Brain pericyte (primary cell): ENCODE measurements around the gene HNRNPAB.
"Not testable (repeated sequence)": the region's sequence is repeated elsewhere in the genome, so short reads cannot be mapped to it uniquely, and the experiment has no call there.

Experiments used
- DNase-seq: peaks from one replicate; pipeline ENCODE4 v3.0.0-alpha.2; 2012; ENCODE audit warnings: low read depth, low spot score

HNRNPAB gene

DNA sequence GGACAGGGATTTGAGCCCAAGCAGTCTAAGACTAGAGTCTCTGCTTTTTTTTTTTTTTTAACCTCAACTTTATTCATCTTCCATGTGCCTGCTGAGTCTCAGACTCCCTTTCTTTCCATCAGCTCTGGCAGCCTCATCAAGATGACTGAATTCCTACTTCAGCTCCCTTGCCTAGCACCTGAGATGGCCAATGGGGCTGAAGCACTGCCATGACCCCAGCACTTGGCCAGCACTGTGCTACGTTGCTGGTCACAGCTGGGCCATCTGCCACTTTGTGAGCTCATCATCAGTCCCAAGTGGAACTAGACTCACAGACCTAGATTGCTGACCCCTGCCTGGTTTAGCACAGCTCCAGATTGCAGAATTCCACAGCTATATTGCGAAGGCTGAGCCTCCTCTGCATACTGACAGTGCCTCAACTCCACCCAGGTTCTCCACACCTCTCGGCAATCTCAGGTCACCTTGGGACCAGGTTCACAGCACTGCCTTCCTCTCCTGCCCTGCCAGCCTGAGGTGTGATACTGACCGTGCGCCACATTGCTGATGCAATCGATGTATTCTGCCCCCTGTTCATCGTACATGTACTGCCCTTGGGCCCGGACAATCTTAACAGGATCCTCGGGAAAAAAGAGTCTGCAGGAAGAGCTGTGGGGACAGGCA lies 26.7 kb downstream of the HNRNPAB start:
- no peak for DNase-seq

DNA sequence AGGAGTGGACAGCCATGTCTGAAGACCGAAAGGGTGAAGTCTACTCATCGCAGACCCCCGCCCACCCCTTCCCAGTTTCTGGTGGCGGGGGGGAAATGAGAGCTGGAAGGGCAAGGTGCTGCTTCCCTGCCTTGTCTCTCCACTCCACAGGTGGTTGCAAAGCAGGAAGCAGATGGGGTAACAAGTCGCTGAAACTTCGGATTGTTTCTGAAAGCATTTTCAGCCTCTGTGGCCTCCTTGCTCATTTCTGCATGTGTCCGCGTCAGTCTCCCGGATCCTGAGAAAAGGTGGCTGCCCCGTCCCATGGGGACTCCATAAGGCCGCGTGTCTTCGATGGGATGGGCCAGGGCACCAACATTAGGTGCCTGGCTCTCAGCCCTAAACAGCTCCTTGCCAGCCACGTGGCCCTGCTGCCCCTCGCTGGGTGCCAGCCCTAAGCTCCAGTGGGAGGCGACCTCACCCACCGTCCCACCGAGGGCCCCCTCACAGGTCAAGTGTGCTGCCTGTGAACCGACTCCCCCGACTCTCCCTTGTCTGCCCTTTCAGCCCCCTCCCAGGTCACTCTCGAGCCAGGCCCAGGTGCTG lies 27.3 kb downstream of the HNRNPAB start:
- no peak for DNase-seq

DNA sequence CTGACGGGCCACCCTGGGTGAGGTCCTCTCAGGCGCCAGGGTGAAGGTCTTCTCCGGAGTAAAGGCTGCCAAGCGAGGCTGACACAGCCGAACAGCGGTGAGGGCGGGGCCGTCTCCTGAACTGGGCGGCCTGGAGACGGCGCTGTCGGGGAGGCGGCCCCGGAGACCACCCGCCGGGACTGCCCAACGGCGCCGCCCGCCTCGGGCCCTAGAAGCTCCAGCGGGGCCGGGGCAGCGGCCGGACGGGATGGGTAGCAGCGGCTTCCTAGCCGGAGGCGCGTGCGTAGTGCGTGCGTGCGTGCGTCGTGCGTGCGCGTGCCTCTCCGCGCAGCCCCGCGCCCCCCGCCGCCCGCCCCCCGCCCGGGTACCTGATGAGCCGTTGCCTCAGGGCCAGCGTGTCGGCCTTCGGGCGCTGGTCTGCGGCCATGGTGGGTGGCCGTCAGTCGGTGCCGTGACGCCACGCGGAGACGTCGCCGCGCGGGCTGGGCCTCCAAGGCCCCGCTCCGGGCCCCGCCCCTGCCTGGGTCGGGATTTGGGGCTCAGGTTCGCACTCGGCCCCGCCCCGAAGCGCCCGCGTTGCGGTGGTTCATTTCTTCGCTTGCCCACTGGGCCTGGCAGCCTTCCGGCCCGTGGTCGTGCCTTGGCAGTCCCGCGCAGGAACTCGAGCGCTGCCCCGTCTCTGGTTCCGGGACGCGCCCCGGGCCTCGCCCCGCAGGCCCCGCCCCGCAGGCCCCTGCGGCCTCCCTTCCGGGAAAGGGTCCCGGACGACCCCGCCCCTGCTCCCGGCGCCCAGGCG lies 28.0 kb downstream of the HNRNPAB start, which contains the start of gene PHYKPL:
TSS of gene PHYKPL (minus strand) at position 679 of the 796 bp plus-strand sequence. CDS start at position 427, 252 bp downstream.
- DNase-seq = no peak

DNA sequence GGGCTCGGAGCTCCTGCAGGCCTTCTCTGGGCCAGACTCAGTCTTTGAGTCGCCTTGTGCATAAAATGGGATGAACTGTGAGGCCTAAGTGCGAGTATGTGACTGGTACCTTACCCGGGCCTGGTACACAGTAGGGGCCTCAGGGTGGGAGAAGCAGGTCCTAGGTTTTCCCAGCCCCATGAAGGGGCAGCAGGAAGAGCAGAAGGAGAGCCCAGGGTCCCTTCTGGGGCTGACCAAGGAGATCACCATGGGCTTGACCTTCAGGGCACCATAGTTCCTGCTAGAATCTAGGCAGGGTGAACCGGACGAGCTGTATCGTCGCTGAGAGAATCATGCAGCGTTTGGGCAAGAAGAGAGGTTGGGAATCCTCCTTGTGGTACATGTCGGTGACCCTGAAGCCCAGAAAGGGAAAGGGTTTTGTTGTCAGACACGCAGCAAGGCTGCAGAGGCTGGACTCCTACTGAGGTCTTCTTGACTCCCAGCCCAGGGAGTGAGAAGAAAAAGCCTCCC lies 28.6 kb downstream of the HNRNPAB start:
- DNase-seq = no peak

DNA sequence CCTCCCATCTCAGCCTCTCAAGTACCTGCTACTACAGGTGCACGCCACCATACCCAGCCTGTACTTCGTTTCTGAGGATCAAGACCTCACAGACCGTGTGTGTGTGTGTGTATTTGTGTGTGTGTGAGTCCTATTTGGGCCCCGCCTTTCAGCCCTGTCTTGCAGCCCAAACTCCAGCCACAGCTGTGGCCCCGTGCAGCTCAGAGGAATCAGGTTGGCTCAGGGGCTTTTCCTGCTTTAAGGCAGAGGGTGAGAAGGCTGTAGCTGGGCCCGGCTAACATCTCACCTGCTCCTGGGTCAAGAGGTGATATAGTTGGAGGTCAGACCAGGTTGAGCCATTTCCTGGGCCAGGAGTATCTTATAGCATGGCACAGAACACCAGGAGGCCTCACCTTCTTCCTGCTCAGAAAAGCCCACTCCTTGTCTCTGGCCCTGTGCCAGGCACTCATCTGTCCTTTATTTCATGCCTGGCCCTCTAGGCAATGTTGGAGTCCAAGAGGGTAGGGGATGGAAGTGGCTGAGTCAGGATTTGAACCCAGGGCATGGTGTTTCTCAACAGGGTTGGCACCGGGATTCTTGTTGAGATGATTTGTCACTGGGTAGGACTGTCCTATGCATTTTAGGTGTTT lies 29.9 kb downstream of the HNRNPAB start:
- no peak for DNase-seq

DNA sequence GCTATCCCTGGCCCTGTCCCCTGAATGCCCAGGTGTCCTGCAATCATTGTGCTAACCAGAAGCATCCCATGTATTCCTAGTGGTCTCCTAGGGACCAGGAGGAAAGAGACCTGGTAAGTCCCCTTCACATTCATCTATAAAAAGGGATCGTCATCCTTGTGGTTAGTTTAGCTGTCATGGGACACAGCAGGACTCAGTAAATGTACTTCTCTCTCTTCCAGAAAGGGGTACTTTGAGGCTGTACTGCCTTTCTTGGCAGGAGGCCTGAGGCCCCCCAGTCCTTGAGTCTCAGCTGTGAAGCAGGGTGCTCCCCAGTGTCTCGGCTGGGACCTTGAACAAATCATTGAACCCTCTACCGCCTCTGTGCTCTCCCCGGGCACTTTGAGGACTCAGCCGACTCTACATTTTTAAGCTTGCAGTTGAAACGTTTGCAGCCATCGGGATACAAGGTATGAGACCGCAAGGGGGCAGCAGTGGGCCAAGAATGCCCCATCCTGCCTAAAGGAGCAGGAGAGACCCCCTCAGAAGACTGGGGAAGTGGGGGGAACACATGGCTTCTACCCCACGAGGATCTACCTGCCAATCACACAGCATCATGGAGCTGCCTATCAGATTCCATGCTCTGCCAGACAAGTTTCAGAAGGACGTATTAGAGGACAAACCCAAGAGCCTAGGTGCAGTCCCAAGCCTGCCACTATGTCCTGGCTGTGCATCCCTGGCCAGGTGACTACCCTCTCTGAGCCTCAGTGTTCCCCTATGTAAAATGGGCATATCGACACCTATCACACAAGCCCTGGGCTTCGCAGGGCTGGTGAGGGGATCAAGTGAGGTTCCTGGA lies 30.6 kb downstream of the HNRNPAB start:
- no peak for DNase-seq

DNA sequence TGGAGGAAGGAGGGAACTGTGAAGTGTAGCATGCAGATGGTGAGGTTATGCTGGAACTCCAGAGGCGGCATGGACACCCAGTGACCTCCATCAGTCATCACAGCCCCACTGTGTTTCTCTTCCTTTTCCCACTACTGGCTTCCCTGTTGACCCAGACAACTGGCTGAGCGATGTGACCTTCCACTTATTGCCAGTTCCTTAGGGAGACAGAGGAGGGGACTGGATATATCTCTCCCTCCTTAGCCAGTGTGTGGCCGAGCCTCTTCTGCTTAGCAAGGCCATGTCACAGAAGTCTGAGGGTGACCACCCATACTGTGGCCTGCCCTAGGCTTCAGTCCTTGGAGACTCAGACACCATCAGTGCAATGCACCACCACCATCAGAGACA lies 31.2 kb downstream of the HNRNPAB start:
- no peak for DNase-seq

DNA sequence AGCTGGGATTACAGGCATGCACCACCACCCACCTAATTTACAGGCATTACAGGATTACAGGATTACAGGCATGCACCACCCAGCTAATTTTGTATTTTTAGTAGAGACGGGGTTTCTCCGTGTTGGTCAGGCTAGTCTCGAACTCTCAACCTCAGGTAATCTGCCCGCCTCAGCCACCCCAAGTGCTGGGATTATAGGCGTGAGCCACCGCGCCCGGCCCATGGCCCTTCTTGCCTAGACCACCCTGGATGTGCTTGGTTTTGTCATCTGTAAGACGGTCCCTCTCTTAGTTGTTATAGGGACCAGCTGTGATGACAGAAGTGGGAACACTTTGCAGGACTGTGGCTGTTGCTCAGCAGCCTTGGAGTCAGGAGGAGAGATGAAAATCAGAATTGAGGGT lies 31.8 kb downstream of the HNRNPAB start:
- no peak for DNase-seq

DNA sequence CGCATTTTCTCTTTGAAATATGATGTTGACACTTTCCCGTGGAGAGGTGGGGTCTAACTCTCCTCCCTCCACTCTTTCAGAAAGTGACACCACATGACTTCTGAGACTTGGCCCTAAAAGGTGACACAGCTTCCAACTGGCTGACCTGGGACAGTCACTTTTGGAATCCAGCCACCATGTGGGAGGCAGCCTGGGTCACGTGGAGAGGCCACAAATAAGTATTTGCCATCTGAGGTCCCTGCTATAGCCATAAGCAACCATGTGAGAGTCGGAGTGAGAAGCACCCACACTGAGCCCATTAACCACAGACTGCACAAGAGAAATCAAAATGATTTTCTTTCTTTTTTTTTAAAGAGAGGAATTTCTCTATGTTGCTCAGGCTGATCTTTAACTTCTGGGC lies 32.3 kb downstream of the HNRNPAB start:
- no peak for DNase-seq

DNA sequence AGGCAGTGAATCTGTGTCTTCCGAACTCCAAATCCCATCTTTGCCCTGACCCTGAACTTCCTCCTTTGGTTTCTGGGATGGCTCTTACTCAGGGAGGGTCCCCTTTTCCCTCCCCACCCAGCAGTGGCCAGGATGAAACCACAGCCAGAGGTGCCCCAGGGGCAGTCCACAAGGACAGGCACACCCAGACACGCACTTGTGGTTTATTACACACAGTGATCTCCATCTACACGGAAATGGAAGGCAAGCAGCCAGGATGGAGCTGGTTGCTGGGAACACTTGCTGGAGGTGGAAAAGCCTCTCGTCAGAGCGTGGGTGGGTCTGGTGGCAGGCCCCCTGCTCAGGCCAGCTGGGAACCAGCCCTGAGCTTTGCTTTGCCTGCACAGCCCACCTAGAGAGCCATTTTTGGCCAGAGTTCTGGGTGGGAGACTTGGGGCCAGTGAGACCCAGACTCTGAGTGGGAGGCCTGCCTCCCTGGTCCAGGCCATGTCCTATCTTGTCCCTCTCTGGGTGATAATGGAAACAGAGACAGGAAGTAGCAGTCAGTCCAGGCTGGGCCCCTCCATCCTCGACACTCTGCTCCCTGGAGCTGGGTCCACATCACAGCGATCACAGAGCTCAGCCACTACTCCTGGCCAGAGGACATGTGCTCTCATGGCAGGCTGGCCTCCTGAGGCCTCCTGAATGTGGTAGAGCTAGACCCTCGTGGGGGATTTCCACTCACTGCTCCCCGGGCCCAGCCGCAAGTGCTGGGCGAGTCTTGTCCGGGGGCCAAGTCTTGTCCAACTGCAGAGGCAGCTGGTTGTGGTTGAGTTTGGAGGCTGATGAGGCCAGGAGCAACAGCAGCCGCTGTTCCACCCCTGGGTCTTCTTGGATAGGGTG lies 33.3 kb downstream of the HNRNPAB start:
- DNase-seq = no peak

DNA sequence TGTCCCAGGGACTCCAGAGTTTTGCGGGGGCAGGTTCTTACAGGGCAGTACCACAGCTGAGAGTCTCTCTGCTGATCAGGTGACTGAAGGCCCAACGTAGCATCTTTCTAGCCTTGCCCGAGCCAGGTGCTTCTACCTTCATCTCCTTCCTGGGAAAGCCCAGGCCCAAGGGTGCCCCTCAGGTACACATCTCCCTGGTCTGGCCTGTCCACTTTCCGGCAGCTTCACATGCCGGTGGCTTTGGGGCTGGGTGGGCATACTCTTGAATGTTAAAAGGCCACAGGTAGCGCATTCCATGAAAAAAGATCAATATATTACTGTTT lies 33.9 kb downstream of the HNRNPAB start:
- no peak for DNase-seq

DNA sequence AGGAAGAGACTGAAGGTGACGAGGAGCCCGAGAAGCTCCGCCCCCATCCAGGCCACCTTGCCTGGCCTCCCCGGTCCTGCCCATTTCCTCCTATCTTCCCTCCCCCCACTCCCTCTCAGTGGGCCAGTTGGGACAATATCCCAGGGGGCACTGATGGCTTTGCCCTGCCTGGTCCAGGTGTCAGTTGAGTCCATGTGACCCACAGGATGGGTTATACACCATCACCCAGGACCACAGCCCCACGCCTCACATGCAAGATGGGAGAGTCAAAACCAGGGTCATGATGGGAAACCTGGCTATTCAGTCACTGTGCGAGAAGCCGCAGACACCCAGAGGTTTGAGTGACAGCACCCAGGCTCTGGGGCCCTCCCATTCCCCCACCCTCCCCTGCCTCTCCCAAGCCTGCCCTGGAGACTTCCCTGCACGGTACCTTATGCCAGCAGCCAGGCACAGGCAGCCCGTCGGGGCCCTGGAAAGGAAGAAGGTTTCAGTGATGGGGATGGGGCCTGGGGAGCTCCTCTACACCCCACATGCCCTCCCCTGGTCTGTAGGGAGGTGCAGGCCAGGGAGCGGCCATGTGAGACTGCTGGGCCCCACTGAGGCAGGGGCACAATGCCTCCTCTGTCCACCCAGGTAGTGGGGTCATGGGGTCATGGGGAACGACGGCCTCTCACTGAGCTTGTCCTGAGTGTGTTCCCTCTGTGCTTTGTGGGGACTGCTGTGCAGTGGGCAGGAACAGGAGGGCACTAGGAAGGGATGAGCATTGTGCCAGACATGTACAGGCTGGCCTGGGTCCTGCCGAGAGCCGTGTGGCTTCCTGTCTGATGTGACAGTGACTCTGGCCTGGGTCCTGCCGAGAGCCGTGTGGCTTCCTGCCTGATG lies 34.6 kb downstream of the HNRNPAB start:
- no peak for DNase-seq

DNA sequence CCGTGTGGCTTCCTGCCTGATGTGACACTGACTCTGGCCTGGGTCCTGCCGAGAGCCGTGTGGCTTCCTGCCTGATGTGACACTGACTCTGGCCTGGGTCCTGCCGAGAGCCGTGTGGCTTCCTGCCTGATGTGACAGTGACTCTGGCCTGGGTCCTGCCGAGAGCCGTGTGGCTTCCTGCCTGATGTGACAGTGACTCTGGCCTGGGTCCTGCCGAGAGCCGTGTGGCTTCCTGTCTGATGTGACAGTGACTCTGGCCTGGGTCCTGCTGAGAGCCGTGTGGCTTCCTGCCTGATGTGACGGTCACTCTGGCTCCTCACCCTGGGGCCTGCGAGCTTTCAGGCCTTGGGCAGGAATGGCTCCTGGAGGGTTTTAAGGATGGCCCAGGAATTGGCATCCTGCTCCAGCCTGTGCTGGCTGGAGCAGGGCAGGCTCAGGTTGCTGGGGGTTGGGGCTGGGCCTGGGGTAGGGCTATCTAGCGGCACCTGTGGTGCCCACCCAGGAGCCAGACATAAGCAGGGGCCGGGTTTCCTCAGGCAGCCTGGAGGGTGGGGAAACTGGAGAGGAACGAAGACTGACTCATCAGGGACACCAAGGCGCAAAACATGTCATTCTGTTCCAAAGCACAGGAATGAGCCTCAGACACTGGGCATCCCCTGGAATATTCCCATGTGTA lies 35.4 kb downstream of the HNRNPAB start:
- DNase-seq = not testable (repeated sequence)

DNA sequence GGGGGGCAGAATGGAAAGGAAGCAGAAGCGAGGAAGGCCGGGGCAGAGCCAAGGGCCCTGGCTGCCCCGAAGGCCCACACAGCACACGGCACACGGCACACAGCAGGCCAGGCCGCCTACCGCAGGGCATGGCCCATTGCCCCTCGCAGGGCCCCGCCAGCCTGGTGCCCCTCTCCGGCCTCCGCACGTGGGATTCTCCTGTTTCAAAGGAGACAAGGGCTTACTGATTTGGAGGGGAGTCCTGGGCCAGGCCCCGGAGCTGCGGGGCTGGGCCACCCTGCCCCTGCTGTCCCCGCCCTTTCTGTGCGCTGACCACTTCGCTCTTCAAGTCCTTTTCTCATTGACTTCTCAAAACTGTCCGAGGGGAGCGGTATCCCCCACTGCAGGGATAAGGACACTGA lies 36.0 kb downstream of the HNRNPAB start:
- no peak for DNase-seq

DNA sequence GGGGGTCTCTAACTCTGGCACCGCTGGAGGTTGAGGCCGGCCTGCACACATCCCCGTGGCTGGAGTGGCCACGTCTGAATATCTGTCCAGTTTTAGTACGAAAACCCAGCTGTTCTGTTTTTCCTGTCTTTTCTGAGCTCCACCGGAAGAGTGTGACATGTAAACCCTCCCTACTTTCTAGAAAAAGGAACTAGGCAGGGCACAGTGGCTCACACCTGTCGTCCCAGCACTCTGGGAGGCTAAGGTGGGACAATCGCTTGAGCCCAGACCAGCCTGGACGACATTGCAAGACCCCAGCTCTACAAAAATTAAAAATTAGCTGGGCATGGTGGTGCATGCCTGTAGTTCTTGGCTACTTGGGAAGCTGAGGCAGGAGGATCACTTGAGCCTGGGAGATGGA lies 36.4 kb downstream of the HNRNPAB start:
- no peak for DNase-seq

DNA sequence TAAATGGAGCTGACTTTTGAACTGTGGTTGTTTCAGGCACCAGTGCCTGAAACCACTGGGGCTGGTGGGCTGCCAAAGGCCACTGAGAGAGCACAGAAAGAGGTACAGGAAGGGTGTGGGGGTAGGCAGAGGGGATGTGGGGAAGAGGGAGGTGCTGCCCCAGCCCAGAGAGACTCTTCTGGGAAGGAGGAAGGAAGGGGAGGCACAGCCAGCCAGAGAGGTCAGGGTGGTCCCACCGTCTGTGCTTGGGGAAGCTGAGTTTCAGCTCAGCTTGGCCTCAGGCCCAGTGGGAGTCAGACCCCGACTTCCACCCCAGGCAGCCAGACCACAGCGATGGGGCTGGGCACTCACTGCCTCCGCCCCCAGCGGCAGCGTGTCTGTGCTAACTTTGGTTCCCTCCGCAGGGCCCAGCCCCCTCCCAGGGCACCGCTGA lies 36.9 kb downstream of the HNRNPAB start:
- DNase-seq = no peak

DNA sequence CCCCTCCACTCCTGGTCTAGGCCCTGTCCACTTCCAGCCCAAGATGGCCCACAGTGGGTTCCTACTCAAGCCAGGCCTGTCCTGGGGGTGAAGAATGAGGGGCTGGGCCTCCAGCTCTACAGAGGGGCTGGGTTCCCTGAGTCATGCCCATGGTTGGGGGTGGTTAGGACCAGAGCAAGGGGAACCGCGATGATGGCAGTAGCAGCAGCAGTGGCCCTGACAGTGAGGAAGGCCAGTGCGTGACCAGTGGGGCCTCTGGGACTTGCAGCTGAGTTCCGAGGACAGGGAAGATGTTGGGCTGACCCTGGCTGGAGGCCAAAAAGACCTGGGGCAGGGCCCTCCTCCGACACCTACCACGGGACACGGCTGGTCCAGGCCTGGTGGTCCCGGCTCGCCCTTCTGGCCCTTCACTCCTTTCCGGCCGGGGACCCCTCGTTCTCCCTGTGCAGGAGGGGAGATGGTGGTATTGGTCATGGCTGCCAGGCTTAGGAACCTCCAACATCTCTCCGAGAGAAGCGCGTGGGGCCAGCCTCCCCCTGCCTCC lies 37.4 kb downstream of the HNRNPAB start:
- DNase-seq = no peak

DNA sequence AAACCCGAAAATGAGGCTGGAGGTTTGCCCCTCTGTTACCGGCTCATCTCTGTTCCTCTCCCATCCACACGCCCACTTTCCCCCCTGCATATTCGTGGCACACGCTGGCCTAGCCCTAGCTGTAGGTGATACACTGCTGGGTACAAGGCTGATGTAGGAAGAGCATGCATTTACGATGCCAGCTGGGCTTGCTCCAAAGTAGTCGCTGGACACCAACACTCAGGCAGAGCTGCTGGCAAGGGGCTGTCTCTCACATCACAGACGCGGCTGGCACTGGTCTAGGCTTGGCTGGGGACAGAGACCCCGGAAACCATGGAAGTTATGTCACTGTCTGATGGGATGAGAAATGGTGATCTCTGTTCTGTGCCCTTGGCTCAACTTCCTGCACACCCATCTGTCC lies 38.1 kb downstream of the HNRNPAB start:
- DNase-seq = no peak

DNA sequence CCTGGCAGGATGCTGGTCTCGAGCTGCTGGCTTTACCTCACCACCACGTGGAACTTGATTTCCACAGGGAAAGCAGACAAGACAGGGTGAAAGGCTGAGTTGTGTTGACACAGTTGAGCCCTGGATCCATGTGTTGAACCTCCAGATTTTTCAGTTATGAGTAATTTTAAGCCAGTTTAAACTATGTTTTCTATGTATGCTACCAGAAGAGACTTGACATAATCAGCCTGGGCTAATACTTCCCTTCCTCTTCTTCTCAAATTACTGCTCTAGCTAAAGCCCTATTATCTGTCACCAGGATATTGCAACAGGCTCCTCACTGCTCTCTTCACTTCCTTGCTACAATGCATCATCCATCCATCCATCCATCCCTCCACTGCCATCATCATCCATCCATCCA lies 40.2 kb downstream of the HNRNPAB start:
- DNase-seq = no peak
